GM20000 (cell line): ENCODE measurements around the gene CRY2.

Source experiments
- DNase-seq: peaks from one replicate; pipeline ENCODE4 v3.0.0; 2012; ENCODE audit warnings: low spot score
- CTCF ChIP-seq: IDR thresholded peaks from 2 replicates; pipeline ENCODE4 v1.5.1; 2012; ENCODE audit warnings: mild to moderate bottlenecking, control low read depth; ENCODE audit errors: extremely low read depth, missing control alignments

The CRY2 gene

GRCh38 chr11:45853332-45854219, 6.3 kb downstream of the CRY2 start:
- TF ChIP-seq CTCF = no peak
- no peak for DNase-seq

GRCh38 chr11:45855308-45855707, 8.0 kb downstream of the CRY2 start:
- DNase-seq = no peak
- no peak for TF ChIP-seq CTCF

- no peak for TF ChIP-seq CTCF
- no peak for DNase-seq
Observed at GRCh38 chr11:45856044-45856468, 8.8 kb downstream of the CRY2 start.

DNA sequence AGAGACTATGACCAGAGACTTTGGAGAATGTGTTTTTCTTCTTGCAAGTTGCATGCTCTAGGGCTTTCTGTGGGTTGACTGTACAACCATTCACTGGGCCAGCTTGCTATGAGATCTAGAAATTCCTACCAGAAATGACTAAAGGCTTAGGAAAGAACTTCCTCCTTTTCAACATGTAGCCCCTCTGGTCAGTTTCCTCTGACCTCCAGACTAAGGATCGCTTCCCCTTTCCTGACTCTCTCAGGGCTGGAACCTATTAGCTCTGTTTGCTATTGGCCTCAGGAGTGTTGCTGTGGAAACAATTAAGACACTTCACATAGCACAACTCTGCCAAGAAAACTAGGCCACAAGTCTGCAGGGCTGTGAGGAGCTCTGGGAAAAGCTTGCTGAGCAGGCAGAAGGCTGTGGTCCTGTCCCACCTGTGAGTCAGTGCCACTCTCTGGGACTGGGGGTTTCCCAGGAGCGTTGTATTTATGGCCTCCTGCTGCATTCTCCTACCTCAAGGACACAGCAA, 10.7 kb downstream of the CRY2 start:
- TF ChIP-seq CTCF = no peak
- no peak for DNase-seq

- DNase-seq = no peak
- no peak for TF ChIP-seq CTCF
Observed at GRCh38 chr11:45858751-45859398, 11.6 kb downstream of the CRY2 start.

DNA sequence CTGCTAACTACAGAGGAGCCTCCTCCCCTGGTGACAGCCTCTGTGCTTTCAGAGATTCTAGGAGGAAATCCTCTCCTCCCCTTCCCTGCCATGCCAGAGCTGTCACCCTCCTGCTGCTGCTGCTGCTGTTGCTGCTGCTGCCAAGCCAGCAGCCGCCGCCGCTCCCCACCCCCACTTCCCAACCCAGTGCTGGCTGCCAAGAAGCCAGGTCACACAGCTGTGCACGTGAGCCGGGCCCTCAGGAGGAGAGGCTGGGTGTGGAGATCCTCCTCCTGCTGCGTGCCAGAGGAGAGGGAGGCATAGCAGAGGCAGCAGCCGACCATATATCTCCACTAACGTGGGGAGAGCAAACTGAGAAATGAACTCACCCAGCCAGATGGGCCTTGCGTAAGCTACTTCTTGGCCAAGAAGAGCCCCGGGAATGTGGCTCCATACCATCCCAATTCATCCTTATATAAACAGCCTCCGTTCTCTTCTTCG, 12.4 kb downstream of the CRY2 start:
- DNase-seq = no peak

More for the DNA sequence above, 12.4 kb downstream of the CRY2 start:
- no peak for TF ChIP-seq CTCF
